ENCODE measurements around the gene MVK. TPM values are rescaled to one million over a fixed set of nuclear protein-coding genes. Genes with fewer than 3 reads are reported as not detected.

MVK gene
- total and polyA plus RNA-seq, 2 donors from 2014 or later = 40.0 to 48.1 TPM

- FAIRE-seq (no peak), DNase-seq (no peak)
- Histone ChIP-seq H3K36me3 (ENCODE audit: control insufficient read depth in 2 of 3, insufficient read depth in 3 of 3, low read length in 3 of 3) (peaks cover 0 to 27% (median 6%) of the 10 kb centered on the region in 3 donors), H3K27ac (ENCODE audit: low read depth in 2 of 2, low read length in 2 of 2) (peak overlapping the region; percentile 1), H3K4me1 (ENCODE audit: control insufficient read depth in 2 of 3, insufficient read depth in 2 of 3, low read depth in 1 of 3, low read length in 3 of 3) (peaks cover 0 to 23% (median 22%) of the 10 kb centered on the region in 3 donors), H3K4me3 (ENCODE audit: low read length in 3 of 3) (no peak overlapping the region), H3K27me3 (ENCODE audit: control insufficient read depth, insufficient read depth, low read length) (no peaks in the 10 kb centered on the region), H3K9me3 (ENCODE audit: control insufficient read depth in 2 of 3, insufficient read depth in 1 of 3, low read length in 3 of 3) (no peaks in the 10 kb centered on the region), H3K9ac (ENCODE audit: low read length in 3 of 3) (no peak overlapping the region)
- intact Hi-C loops (cut with DNase I) = no loop called here
- no peak for TF ChIP-seq CTCF (IDR thresholded peaks at IDR 0.05; ENCODE audit: borderline replicate concordance, extremely low read depth, insufficient read depth)
These were observed 7.7 kb downstream of the MVK start for GRCh38 chr12:109581334-109581691.

- no peak for TF ChIP-seq CTCF (IDR thresholded peaks at IDR 0.05; ENCODE audit: borderline replicate concordance, extremely low read depth, insufficient read depth)
- H3K27ac ChIP-seq (ENCODE audit: low read depth in 2 of 2, low read length in 2 of 2) = peak overlapping the region in 1 of 2 donors; percentile 1
- intact Hi-C loops (cut with DNase I) = no loop called here
- DNase-seq (peak in 1 of 5 donors; percentile 85), FAIRE-seq (no peak)
- peaks cover 0 to 29% (median 9%) of the 10 kb centered on the region in 3 donors for H3K36me3 ChIP-seq (ENCODE audit: control insufficient read depth in 2 of 3, insufficient read depth in 3 of 3, low read length in 3 of 3)
- peaks cover 0 to 23% (median 22%) of the 10 kb centered on the region in 3 donors for H3K4me1 ChIP-seq (ENCODE audit: control insufficient read depth in 2 of 3, insufficient read depth in 2 of 3, low read depth in 1 of 3, low read length in 3 of 3)
- H3K27me3 ChIP-seq (ENCODE audit: control insufficient read depth, insufficient read depth, low read length) = no peaks in the 10 kb centered on the region
- H3K9me3 ChIP-seq (ENCODE audit: control insufficient read depth in 2 of 3, insufficient read depth in 1 of 3, low read length in 3 of 3) = no peaks in the 10 kb centered on the region
- H3K9ac ChIP-seq (ENCODE audit: low read length in 3 of 3) = no peak overlapping the region
- no peak overlapping the region for H3K4me3 ChIP-seq (ENCODE audit: low read length in 3 of 3)
These were observed 8.3 kb downstream of the MVK start for GRCh38 chr12:109581856-109582255.

GRCh38 chr12:109582636-109583035, 9.0 kb downstream of the MVK start:
- H3K27me3 ChIP-seq (ENCODE audit: control insufficient read depth, insufficient read depth, low read length) = no peaks in the 10 kb centered on the region
- intact Hi-C loops (cut with DNase I) = no loop called here

More at GRCh38 chr12:109582636-109583035, 9.0 kb downstream of the MVK start:
- DNase-seq (peak; percentile 40 to 90 (median 62)), FAIRE-seq (no peak)
- Histone ChIP-seq H3K27ac (ENCODE audit: low read depth in 2 of 2, low read length in 2 of 2) (no peak overlapping the region), H3K9ac (ENCODE audit: low read length in 3 of 3) (no peak overlapping the region), H3K4me1 (ENCODE audit: control insufficient read depth in 2 of 3, insufficient read depth in 2 of 3, low read depth in 1 of 3, low read length in 3 of 3) (peaks cover 0 to 22% (median 21%) of the 10 kb centered on the region in 3 donors), H3K36me3 (ENCODE audit: control insufficient read depth in 2 of 3, insufficient read depth in 3 of 3, low read length in 3 of 3) (peaks cover 0 to 27% (median 6%) of the 10 kb centered on the region in 3 donors), H3K4me3 (ENCODE audit: low read length in 3 of 3) (no peak overlapping the region), H3K9me3 (ENCODE audit: control insufficient read depth in 2 of 3, insufficient read depth in 1 of 3, low read length in 3 of 3) (no peaks in the 10 kb centered on the region)
- TF ChIP-seq CTCF (IDR thresholded peaks at IDR 0.05; ENCODE audit: borderline replicate concordance, extremely low read depth, insufficient read depth) = no peak
